HG02870 (cell line): ENCODE data around the gene CHML.

Source experiments
- ATAC-seq: cut with Tn5 transposase; IDR thresholded peaks from one replicate; pipeline ENCODE4 v1.9.1; 2021; ENCODE audit warnings: mild to moderate bottlenecking, moderate library complexity; ENCODE audit not compliant: unreplicated experiment

CHML gene

DNA sequence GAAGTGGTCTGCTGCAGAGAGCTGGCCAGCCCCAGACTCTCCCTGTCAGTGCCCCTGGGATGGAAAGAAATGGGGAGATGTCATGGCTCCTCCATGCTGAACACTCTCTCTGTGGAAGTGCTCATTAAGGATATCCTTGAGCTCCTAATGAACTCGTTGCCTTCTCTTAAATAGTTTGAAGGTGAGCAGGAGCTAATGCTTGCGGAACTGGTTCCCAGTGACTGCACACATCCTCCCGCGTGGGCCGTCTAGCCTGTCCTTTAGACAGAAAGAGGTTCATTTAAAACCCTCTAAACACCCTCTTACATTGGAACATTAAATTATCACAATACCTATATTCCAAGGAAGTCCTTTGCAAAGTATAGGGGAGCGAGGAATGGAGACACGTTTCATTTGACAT, 6.0 kb upstream of the CHML start:
- no peak for ATAC-seq

DNA sequence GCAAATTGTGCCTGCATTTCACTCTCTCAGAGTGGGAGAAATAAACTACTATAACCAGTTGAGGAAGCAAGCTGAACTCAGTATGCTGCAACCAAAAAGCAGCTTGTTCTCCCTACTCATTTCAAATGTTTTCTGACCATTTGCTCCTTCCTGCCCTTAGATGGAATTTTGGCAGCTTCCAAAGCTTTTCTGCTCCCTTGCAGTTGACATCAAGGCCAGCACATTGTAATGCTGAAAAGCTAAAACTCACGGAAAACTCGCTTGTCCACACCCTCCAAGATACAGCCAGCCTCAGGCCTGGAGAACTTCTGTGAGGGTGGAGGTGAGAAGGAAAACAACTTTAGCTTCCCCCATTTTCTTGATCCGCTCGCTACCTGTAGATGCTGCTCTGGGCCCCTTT, 5.0 kb upstream of the CHML start:
- ATAC-seq, result no peak

DNA sequence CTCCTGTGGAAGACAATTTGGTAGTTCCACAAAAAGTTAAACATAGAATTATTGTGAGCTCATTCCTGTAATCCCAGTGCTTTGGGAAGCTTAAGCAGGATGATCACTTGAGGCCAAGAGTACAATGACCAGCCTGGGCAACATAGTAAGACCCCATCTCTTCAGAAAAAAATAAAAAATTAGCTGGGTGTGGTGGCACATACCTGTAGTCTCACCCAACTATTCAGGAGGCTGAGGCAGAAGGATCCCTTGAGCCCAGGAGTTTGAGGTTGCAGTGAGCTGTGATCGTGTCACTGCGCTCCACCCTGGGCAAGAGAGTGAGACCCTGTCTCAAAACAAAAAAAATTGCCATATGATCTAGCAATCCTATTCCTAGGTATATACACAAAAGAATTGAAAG, 4.1 kb upstream of the CHML start:
- ATAC-seq, result no peak

DNA sequence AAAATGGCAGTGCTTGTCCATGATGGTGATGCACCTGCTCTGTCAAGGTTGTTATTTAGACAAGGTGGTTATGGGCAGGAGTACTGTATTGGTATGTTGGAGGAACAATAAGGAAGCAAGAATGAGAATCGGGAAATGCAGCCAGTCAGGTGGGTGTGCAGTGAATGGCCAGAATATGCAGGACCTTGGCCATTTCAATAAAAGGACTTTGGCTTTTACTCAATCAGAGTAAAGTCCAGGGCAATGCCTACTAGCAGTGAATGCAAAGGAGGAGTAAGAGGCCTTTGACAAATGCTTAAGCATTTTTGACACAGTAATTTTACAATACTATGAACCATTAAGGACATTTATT, 2.4 kb upstream of the CHML start:
- no peak for ATAC-seq

DNA sequence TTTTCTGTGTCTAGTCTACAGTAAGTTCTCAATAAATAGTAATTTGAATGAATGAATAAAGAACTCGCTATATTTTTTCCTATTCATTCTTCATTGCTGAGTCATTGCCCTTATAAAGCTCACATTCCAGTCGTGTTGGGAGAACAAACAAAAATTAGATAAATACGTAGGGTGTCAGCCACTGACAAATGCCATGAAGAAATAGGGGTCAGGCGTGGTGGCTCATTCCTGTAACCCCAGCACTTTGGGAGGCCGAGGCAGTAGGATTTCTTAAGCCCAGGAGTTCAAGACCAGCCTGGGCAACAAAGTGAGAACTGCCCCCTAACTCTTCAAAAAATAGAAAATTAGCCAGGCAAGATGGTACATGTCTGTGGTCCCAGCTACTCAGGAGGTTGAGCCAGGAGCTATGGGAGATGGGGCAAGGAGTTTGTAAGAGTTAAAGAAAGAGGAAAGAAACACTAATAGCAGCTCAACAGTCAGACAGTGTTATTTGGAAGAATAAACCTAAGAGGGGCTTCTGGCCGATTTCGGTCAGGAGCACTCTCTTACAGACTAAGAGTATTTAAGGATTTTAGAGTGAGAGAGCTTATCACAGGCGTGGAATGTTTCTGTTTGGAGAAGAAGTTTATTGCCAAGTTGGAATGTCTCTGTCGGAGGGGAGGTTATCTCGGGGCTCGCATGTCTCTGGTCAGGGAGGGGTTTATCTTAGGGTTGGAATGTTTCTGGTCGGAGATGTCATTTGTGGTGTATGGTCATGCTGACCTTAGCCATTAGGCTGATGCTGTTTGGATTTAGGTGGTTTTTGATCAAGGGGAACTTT, 1.8 kb upstream of the CHML start:
- ATAC-seq, result no peak

DNA sequence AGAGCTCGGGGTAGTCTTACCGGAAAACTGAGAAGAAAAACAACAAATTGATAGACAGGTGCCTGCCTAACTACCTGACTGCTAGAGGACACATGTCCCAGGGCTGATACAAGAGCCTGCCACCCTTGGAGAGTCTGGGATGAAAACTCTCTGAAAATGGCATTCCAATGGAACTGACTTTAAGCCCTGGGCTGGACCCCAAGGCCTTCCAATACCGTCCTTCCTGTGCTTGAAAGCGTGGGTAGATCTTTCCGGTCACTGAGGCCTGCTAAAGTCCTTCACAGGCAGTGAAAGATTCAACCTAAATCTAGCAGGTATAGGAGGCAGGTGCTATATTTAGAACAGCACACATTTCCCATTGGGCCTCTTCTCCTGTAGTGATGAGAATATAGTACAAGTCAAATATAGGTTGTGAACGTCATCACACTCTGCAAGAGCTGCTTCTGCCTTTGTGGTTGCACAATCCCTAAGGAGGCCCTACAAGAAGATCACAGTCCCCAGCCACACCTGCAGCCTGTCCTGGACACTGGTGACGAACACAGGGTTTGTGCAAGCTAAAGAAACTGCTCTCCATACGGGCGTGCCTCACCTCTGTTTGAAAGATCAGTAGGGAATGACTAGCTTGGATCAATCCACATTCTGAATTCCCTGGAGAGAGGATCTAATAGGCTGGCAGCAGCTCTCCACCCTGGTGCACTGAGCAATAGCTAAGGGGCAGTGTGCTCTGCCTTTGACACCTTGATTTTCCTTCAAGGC, 876 bp upstream of the CHML start:
- no peak for ATAC-seq

DNA sequence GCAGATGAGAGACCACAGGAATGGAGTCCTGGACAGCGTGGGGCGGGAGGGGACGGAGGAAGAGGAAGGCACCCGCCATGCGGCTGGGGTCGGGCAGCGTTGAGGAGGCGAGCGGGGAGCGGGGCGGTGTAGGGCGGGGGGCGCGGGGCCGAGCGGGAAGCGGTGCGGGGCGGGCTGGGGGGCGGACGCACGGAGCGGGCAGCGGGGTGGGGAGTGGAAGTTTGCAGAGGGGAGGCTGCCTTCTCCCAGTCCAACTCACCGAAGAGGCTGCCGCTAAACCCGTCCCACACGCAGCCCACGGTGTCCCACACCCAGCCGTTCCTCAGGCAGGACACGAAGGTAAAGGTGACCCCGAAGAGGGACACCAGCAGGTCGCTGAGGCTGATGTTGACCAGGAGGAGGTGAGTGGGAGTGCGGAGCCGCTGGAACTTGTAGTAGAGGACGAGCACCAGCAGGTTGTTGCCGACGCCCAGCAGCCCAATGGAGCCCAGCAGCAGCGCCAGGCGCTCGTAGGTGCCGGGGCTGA, 483 bp downstream of the CHML start:
- ATAC-seq, result peak; percentile 40

DNA sequence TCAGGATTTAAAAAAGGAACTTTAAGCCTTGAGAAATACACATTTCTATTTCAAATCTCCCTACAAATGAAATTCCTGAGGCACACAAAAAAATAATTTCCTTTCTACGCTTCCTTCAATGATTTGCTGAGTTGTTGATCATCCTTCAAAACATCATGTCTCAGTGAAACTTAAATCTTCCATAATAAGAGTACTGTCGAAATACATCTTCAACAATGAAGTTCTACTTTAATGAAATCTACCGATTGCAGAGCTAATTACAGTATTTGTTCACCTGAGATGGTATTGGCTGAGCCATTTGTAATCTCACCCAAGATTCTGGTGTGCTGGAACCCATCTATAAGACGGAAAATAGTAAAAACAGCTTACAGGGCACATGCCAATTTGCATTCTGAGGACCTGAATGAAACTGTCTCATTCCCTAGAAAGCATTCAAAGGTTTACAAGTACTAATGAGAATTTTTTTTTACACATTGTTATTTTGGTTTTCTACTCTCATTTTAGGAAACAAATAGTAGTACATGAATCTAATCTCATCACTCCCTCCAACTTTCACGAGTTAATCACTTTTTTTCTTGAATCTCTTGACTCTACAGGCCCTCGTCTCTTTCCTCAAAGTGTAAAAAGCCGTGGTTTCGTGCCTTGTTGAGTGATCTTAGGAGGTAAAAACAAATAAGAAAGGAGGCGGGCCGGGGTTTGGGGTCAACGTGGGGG, 1.1 kb downstream of the CHML start:
- ATAC-seq, result peak; percentile 0

DNA sequence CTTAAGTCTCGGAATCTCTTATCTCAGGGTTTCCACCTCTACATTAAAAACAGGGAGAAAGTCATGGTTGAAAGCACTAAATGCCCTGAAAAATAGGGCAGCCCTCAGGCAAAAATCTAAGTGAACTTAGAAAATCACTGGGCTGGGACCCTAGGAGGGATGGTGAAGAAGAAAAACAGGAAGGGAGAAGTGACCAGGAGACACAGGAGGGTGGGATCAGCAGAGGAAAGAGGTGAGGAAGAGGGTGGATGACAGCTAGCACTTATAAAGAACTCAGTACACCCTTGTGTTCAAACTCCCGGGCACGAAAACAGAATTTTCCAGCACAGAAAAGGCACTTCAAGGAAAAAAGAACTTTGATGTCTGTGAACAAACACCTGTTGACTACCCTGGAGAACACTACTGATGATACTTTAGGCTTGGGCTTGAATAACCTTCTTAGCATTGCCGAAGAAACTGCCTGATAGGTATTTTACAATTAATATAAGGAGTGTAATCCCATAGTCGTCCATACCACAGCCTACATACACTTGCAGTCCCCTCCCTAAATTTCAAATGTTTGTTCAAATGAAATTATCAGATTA, 2.0 kb downstream of the CHML start:
- ATAC-seq, result no peak

DNA sequence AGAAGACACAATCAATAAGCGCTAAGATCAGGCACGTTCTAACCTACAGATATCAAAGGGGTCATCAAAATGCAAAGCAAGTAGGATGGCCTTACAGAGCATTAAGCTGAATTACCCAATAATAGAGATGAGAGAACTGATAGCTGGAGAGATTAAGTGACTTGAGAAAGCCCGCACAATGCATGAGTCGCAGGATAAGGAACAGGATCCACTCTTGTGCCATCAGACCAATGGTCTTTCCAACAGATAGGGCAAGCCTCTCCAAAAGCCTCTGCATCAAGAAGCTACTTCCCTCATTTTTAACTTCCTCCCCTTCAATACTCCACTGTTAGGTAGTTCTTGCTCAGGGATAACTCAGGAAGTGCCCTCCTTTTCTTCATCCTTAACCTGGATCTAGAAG, 2.6 kb downstream of the CHML start:
- no peak for ATAC-seq

DNA sequence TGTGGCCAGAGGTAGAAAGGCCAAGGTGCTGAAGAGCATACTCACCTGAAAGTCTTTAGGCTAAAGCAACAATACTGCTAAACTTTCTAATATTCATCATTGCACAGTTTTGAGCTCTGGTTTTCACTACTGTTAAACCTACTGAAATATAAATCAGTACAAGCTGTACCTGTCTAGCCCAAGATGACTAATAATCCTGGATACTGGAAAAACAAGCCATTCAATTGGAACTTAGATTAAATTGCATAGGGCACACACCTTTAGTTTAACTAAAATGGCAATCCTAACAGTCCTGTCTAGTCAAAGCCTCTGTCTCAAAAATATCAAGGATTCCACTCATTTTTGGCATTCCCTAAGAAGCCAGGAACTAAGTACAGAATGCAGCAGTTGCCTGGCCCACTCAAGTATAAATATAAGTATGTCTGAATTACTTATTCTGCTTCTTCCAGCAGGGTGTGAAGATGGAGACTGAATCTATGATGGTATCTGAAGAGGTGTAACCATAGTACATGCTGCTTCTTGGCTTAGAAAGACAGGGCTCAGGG, 3.1 kb downstream of the CHML start:
- ATAC-seq, result no peak

DNA sequence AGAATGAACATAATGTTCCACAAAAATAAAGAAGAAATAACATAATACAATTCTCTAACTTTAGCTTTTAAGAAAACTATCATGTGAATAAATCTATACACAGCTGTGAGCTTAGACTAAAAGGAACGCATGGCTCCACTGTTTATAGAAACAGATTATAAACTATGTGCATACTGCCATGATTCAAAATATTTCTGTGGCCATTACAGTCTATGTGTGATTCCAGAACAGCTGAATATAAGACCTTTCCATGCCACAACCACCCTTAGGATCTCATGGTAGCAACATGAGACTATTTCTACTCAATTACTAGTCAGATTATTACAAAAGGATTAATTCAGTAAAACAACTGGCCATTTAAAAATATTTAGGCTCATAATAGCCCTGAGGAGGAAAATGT, 3.9 kb downstream of the CHML start:
- no peak for ATAC-seq

DNA sequence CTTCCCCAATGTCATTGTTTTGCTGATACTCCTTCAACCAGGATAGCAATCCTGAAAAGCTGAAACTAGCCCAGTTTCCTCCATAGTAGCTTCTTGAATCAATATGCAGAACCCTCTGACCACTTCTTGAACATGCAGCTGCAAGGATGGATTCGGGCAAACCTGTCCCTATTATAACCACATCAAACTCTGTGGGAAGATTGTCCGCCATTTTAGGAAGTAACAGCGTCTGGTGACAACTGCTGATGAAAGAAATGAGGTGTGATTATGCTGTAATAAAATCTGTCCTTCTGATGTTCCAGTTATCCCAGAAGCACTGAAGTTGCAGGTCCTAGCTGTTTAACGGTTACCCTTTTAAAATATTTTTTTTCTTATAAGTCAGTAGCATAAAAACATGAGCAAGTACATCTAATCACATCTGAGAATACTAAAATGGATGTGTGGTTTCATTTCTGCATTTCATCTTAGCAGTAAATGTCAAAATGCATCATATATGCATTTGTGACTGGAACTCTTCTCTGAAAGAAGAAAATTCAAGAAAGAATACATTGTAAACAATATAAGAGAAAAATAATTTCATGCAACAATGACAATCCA, 4.5 kb downstream of the CHML start:
- ATAC-seq, result peak; percentile 23

DNA sequence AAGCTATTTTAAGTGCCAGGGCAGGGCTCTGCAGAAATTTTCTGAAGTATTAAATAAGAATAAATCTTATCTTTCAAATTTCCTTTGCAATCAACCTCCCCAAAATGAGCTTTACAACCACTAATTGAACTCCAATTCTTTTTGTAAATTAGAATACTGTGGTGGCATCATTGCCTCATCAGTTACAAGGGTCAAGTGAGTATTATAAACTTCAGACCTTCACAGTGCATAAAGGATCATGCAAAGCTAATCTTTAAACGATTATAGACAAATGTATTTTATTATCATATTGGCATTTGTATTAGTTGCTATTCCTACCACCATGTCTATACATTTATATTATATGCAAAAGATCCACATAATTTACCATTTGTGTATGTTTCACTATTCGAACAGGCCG, 7.2 kb downstream of the CHML start:
- no peak for ATAC-seq

DNA sequence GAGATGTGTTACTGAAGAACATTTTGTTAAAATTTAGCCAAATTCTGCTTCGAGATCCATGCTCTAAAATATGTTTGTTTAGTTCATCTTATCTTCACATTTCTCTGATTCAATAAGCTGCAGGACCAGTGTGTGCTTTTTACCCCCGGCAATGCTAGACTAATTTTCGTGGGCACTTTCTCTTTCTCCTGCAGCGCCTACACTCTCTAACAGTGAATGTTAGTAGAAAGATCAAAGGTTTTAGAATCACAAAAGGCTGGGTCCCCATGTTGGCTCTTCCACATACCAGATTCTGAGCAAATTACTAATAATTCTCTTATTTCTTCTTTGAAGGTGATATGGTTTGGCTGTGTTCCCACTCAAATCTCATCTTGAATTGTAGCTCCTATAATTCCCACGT, 8.5 kb downstream of the CHML start:
- ATAC-seq, result no peak

DNA sequence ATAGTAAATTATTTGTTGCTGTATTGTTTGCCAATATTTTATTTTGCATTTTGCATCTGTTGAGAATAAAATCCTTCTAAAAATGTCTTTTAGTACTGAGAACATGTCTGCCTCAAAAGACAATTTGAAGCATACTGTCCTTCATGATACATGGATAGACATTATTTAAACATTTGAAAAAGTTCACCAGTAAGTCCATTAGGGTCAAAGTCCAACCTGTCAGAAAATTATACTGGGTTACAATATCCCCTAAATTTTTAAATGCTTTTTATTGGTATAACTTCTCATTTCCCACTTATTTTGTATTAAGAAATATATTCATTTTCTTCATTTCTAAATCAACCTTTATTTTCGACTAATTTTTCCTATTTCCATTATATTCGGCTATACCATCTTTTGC, 9.3 kb downstream of the CHML start:
- no peak for ATAC-seq

DNA sequence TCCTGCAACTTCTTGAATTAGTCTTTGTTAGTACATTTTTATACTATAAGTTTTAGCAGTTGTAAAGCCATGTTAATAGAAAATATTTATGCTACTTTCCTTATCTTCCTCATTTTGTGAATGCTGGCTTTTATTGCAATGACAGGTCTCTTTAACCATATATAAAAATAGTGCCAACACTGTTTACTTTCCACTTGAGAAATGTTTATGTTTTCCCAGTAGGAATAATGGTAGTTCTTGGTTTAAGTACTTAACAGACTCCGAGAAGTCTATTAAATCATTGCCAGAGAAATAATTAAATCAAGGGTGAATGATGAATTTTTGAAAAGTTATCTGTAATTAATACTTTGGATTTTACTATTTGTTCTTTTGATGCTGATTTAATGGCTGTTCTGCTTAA, 9.7 kb downstream of the CHML start:
- ATAC-seq, result no peak

DNA sequence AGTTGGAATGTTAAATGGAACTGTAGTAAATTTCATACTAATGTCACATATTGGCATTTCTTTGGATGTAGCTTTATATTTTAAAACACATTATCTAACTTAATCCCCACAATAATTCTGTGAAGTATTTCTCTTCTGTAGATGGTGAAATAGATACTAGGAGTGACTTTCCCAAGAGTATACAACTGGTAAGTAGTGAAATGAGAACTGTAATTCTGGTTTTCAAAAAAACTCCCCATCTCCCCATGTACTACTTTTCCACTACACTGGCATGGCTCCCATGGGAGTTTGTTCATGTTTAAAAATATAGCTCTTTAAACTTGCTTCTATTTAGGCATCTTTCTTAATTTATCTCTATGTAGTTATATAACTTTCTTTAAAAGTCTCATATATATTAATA, 10.2 kb downstream of the CHML start:
- no peak for ATAC-seq

DNA sequence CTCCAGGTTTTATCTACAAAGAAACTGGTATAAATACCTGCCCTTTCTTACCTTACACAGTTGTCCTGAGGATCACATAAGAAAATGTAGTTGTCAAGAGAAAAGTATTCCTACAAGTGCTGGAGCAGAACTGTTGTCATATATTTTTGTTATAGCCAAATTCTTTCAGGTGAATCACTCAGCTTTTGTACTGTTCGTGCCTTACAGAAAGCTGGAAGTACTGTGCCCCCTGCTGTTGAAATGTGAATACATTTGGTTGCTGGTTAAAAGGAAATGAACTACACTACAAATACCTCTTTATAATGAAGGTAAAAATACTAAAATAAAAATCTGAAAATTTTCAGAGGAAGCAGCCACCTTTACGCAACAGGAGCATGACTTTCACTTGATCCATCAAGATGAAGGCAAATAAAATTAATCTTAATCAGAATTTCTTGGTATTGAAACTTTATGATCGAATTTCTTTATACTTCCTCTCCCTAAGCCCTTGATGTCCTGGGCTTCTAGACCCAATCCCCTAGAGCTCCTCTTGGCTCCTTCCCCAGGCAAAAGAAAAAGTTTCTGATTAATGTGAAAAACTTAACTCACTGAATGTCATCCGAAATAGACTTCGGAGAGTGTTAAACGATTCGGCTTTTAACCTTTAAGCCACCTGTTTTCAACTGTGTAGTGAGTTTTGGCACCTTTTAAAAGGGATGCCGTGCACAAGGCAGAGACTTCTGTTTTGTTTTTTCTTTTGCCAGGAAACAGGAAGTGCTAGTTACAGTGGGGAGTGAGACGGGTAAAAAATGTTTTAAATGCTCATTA, 12.5 kb downstream of the CHML start:
- ATAC-seq, result peak; percentile 70

DNA sequence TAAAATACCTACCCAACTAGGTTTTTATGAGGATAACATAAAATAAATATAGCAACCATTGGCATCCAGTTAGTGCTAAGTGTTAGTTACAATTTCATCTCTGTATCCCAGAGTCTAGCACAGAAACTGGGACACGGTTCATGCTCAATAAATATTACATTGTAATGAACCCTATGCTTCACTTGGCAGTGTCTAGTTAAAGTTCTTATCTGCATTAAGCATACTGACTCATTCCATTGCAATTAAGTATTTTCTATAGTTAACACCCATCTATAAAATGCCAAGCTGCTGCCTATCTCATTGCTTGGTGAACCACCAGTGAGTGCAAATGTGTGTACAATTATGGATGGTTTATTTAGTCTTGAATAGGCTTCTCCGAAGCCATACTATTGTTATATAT, 15.2 kb downstream of the CHML start:
- ATAC-seq, result no peak
